GM19023 (cell line): Measurements from ENCODE around the gene HECTD4.
A peak's percentile ranks its signal among the peaks of the same experiment; 100 is the strongest.
"Not testable (repeated sequence)": the region's sequence is repeated elsewhere in the genome, so short reads cannot be mapped to it uniquely, and the experiment has no call there.

Experiments used
- ATAC-seq: cut with Tn5 transposase; IDR thresholded peaks from one replicate; pipeline ENCODE4 v1.9.1; 2021; ENCODE audit warnings: mild to moderate bottlenecking, moderate library complexity; ENCODE audit not compliant: unreplicated experiment

The HECTD4 gene

GRCh38 chr12:112125250-112125999 lies 256.8 kb downstream of the HECTD4 start, which contains the start of gene TRAFD1:
Gene TRAFD1 (plus strand): TSS chr12:112125560. CDS start chr12:112130523, 4,963 bp downstream.
- ATAC-seq: peak; percentile 98

GRCh38 chr12:112124918-112125249 lies 257.3 kb downstream of the HECTD4 start:
- ATAC-seq: no peak

- no peak for ATAC-seq
These were observed 259.2 kb downstream of the HECTD4 start for GRCh38 chr12:112122823-112123690.

- no peak for ATAC-seq
These were observed 260.3 kb downstream of the HECTD4 start for GRCh38 chr12:112121780-112122565.

GRCh38 chr12:112117685-112118084 lies 264.5 kb downstream of the HECTD4 start:
- ATAC-seq: no peak

GRCh38 chr12:112116232-112117060 lies 265.8 kb downstream of the HECTD4 start:
- no peak for ATAC-seq

- no peak for ATAC-seq
These were observed 266.8 kb downstream of the HECTD4 start for GRCh38 chr12:112115259-112116045.

GRCh38 chr12:112112409-112113133 lies 269.7 kb downstream of the HECTD4 start:
- ATAC-seq: no peak

GRCh38 chr12:112111931-112112330 lies 270.3 kb downstream of the HECTD4 start:
- ATAC-seq: no peak

- not testable (repeated sequence) for ATAC-seq
These were observed 271.2 kb downstream of the HECTD4 start for GRCh38 chr12:112110787-112111662.
